Measurements from ENCODE around the gene CD82.

DNA sequence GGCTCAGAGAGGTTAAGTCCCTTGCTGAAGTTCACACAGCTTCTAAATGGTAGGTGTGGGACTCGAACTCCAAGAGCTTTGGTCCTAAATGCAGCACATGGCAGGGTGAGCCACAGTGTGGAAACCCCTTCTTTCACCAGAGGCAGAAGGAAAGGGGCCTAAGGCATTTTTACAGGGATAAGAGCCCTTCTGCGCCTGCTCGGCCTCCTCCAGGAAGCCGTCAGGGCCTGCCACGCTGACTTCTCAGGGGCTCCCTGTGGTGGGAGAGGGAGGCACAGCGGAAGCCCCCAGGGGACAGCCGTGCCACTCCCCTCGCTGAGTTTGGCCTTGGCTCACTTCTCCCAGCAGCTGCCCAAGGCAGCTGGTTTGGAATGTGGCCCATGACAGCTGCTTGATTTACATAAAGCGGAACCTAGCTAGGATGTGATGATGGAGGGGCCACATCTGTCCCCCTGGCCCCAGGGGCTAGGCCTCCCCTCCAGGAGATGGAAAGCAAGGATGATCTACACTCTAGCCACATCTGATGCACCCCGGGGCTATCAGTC lies 35.4 kb downstream of the CD82 start:
- TF ChIP-seq, protein P1, sequence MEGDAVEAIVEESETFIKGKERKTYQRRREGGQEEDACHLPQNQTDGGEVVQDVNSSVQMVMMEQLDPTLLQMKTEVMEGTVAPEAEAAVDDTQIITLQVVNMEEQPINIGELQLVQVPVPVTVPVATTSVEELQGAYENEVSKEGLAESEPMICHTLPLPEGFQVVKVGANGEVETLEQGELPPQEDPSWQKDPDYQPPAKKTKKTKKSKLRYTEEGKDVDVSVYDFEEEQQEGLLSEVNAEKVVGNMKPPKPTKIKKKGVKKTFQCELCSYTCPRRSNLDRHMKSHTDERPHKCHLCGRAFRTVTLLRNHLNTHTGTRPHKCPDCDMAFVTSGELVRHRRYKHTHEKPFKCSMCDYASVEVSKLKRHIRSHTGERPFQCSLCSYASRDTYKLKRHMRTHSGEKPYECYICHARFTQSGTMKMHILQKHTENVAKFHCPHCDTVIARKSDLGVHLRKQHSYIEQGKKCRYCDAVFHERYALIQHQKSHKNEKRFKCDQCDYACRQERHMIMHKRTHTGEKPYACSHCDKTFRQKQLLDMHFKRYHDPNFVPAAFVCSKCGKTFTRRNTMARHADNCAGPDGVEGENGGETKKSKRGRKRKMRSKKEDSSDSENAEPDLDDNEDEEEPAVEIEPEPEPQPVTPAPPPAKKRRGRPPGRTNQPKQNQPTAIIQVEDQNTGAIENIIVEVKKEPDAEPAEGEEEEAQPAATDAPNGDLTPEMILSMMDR (IDR thresholded peaks at IDR 0.05): no peak
- TF ChIP-seq POLR2A (IDR thresholded peaks at IDR 0.05) (no peak), POLR2AphosphoS5 (IDR thresholded peaks at IDR 0.05) (no peak), EP300 (IDR thresholded peaks at IDR 0.05) (no peak)
